ENCODE data around the gene JSRP1. TPM values are rescaled to one million over a fixed set of nuclear protein-coding genes. Genes with fewer than 3 reads are reported as not detected.

Gene JSRP1
- total and polyA plus RNA-seq, 2 of the 8 experiments (the other 6 are each of a cell fraction or from before 2014, with no cell fraction given) = 0.24 to 0.56 TPM

DNA sequence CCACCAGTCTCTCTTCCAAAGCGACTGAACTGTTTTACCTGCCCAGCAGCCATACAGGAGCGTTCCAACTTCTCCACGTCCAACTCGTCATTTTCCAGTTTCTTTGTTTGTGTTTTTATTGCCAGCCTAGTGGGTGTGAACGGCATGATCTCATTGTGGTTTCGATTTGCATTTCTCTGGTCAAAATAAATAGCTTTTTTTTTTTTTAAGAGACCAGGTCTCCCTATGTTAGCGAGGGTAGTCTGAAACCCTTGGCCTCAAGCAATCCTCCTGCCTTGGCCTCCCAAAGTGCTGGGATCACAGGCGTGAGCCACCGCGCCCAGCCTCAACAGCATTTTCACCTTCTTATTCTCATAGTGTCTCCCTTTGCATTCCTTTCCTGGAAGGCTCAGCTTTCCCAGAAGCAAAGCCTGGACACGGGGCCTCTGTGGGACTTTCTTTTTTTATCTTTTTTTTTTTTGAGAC lies 4.2 kb upstream of the JSRP1 start:
- Histone ChIP-seq H3K27ac (ENCODE audit: low read depth, low read length) (no peak overlapping the region), H3K18ac (ENCODE audit: extremely low read depth, low read length) (no peak overlapping the region), H3K79me2 (ENCODE audit: control insufficient read depth in 1 of 2, insufficient read depth in 2 of 2, low read length in 2 of 2) (no peaks in the 10 kb centered on the region), H4K20me1 (replicated peaks in 1 of 2; ENCODE audit: control insufficient read depth in 1 of 2, insufficient read depth in 2 of 2, low read length in 2 of 2) (no peaks in the 10 kb centered on the region), H3K23me2 (ENCODE audit: low read depth, low read length) (no peaks in the 10 kb centered on the region), H3K4me2 (ENCODE audit: insufficient read depth in 1 of 2, low read depth in 2 of 2, low read length in 2 of 2) (no peak overlapping the region), H3K36me3 (ENCODE audit: control insufficient read depth in 2 of 4, insufficient read depth in 4 of 4, low read length in 3 of 4) (no peaks in the 10 kb centered on the region), H2BK120ac (replicated peaks; ENCODE audit: low read depth, low read length) (no peak overlapping the region), H2BK5ac (ENCODE audit: low read depth, low read length) (no peak overlapping the region), H3K79me1 (ENCODE audit: low read depth, low read length) (no peaks in the 10 kb centered on the region), H2AFZ (ENCODE audit: low read length) (no peak overlapping the region), H2BK20ac (ENCODE audit: low read length) (no peak overlapping the region), H2BK15ac (ENCODE audit: low read length) (no peak overlapping the region), H3K9me3 (ENCODE audit: insufficient read depth in 2 of 2, low read depth in 1 of 2, low read length in 1 of 2) (no peaks in the 10 kb centered on the region), H2BK12ac (ENCODE audit: low read depth, low read length) (no peak overlapping the region), H3K4me1 (replicated peaks in 1 of 4; ENCODE audit: control insufficient read depth in 3 of 4, insufficient read depth in 4 of 4, low read length in 3 of 4) (peaks cover 0 to 3% (median 0%) of the 10 kb centered on the region in 4 experiments; a peak in 2 of 7 replicates), H3K56ac (replicated peaks; ENCODE audit: insufficient read length, low read depth, low read length) (no peak overlapping the region), H3K23ac (ENCODE audit: insufficient read length) (no peak overlapping the region), H4K8ac (ENCODE audit: extremely low read depth, insufficient read depth, low read length) (no peak overlapping the region), H4K91ac (replicated peaks; ENCODE audit: insufficient read length, low read length) (no peak overlapping the region), H2AK5ac (ENCODE audit: low read depth, low read length) (no peak overlapping the region), H4K5ac (ENCODE audit: insufficient read length, low read depth, low read length) (no peak overlapping the region), H3K4me3 (ENCODE audit: extremely low read depth in 1 of 4, insufficient read depth in 2 of 4, low read depth in 3 of 4, low read length in 4 of 4) (no peak overlapping the region), H3K9ac (replicated peaks in 1 of 4; ENCODE audit: extremely low read depth in 1 of 4, low read depth in 3 of 4, low read length in 3 of 4) (no peak overlapping the region), H3K4ac (replicated peaks; ENCODE audit: insufficient read length, low read depth, low read length) (no peak overlapping the region), H3K14ac (ENCODE audit: insufficient read length) (no peak overlapping the region), H3K27me3 (replicated peaks in 1 of 4; ENCODE audit: control insufficient read depth in 3 of 4, extremely low read depth in 1 of 4, insufficient read depth in 3 of 4, low read length in 3 of 4) (no peaks in the 10 kb centered on the region; a peak in 1 of 7 replicates)
- FAIRE-seq (no peak), DNase-seq (ENCODE audit: low read depth in 1 of 2, low spot score in 2 of 2) (no peak)
- POLR2A ChIA-PET (ENCODE audit: partially characterized antibody) = interaction anchor here (1.2 to 23.4 kb wide), 4 partner anchors 5 to 165 kb away, joined by 3 to 330 read pairs (median 268); partner anchors contain the start of genes AMH, JSRP1 and SF3A2
- CTCF ChIA-PET (ENCODE audit: partially characterized antibody) = interaction anchor here (0.7 to 5.9 kb wide), 12 partner anchors 13 to 434 kb away, joined by 3 to 35 read pairs (median 4); partner anchors contain the start of gene LINGO3
- WGBS, 2 experiments (ENCODE audit: extremely low coverage in 1 of 2, insufficient coverage in 1 of 2, insufficient read length in 1 of 2, insufficient replicate concordance in 2 of 2, low coverage in 1 of 2, low lambda C conversion rate in 2 of 2, missing lambda C conversion rate in 1 of 2) = 95% methylated on average over 11 of the region's 11 CpGs; no CpG with 5 or more reads in 1 of the 2 experiments
- TF ChIP-seq, protein P1, sequence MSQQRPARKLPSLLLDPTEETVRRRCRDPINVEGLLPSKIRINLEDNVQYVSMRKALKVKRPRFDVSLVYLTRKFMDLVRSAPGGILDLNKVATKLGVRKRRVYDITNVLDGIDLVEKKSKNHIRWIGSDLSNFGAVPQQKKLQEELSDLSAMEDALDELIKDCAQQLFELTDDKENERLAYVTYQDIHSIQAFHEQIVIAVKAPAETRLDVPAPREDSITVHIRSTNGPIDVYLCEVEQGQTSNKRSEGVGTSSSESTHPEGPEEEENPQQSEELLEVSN (IDR thresholded peaks at IDR 0.05) = no peak
- TF ChIP-seq JUND (IDR thresholded peaks at IDR 0.05; ENCODE audit: low read length) = no peak
- TF ChIP-seq SP1 (IDR thresholded peaks at IDR 0.05; ENCODE audit: low read depth, low read length) = no peak
- no peak for TF ChIP-seq SRF (IDR thresholded peaks at IDR 0.05; ENCODE audit: low read depth, low read length)
- TF ChIP-seq TAF1 (IDR thresholded peaks at IDR 0.05; ENCODE audit: low read depth, low read length) = no peak
- no peak for TF ChIP-seq SIRT6 (IDR thresholded peaks at IDR 0.05; ENCODE audit: low read length)
- TF ChIP-seq CHD1 (IDR thresholded peaks at IDR 0.05; ENCODE audit: low read depth, low read length) = no peak
- no peak for TF ChIP-seq TBP (IDR thresholded peaks at IDR 0.05; ENCODE audit: low read depth, low read length)
- no peak for TF ChIP-seq KDM5A (IDR thresholded peaks at IDR 0.05; ENCODE audit: low read length)
- TF ChIP-seq, protein P2, sequence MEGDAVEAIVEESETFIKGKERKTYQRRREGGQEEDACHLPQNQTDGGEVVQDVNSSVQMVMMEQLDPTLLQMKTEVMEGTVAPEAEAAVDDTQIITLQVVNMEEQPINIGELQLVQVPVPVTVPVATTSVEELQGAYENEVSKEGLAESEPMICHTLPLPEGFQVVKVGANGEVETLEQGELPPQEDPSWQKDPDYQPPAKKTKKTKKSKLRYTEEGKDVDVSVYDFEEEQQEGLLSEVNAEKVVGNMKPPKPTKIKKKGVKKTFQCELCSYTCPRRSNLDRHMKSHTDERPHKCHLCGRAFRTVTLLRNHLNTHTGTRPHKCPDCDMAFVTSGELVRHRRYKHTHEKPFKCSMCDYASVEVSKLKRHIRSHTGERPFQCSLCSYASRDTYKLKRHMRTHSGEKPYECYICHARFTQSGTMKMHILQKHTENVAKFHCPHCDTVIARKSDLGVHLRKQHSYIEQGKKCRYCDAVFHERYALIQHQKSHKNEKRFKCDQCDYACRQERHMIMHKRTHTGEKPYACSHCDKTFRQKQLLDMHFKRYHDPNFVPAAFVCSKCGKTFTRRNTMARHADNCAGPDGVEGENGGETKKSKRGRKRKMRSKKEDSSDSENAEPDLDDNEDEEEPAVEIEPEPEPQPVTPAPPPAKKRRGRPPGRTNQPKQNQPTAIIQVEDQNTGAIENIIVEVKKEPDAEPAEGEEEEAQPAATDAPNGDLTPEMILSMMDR (IDR thresholded peaks at IDR 0.05; ENCODE audit: control extremely low read depth in 1 of 3, insufficient read depth in 1 of 3, low read depth in 1 of 3, low read length in 3 of 3) = no peak
- no peak for TF ChIP-seq SP4 (IDR thresholded peaks at IDR 0.05; ENCODE audit: low read length)
- no peak for TF ChIP-seq TEAD4 (IDR thresholded peaks at IDR 0.05; ENCODE audit: low read depth, low read length)
